ENCODE data around the gene PHLDB1. TPM values are rescaled to one million over a fixed set of nuclear protein-coding genes. Genes with fewer than 3 reads are reported as not detected.

PHLDB1 gene
- total and polyA plus RNA-seq, 7 experiments from 2014 or later, result 0.39 to 4.9 (median 2.0) TPM

DNA sequence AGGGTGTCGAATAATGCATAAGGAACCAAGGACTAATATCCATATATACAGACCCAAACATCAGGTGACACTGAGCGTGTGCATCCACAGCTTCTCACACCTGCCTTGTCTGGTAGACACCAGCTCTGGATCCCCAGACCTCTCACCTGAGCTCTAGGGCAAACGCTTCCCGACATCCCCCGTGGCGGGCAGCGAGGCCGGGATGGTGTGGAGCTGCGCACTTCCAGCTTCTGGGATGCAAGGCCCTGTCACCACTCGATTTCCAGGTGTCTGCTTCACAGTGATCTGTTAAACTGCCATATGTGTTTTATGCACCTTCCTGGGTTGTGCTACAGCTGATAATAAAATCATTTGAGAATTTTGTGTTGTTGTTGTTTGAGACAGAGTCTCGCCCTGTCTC is 87.4 kb downstream of the PHLDB1 start:
- Mint-ChIP-seq H3K9me3 (peaks cover 0 to 3% (median under 1%) of the 10 kb centered on the region in 11 donors), H3K27ac (peak overlapping the region in 7 of 9 donors; percentile 32 to 98 (median 85)), H3K27me3 (peaks cover 0 to 6% (median 0%) of the 10 kb centered on the region in 5 donors), H3K36me3 (no peaks in the 10 kb centered on the region), H3K4me1 (peaks cover 37 to 91% (median 69%) of the 10 kb centered on the region in 7 donors), H3K4me3 (peak overlapping the region in 1 of 10 donors; percentile 23)
- Histone ChIP-seq H3K36me3 (ENCODE audit: control insufficient read depth in 2 of 3, insufficient read depth in 3 of 3, low read length in 3 of 3) (no peaks in the 10 kb centered on the region), H3K4me3 (ENCODE audit: low read length) (no peak overlapping the region), H3K27ac (ENCODE audit: low read depth, low read length) (no peak overlapping the region), H3K27me3 (ENCODE audit: control insufficient read depth in 2 of 2, insufficient read depth in 2 of 2, low read length in 2 of 2) (no peaks in the 10 kb centered on the region), H3K4me1 (ENCODE audit: control insufficient read depth in 2 of 2, insufficient read depth in 2 of 2, low read length in 2 of 2) (peaks cover 69 to 82% of the 10 kb centered on the region in 2 donors), H3K9me3 (ENCODE audit: control insufficient read depth in 2 of 3, low read length in 3 of 3) (no peaks in the 10 kb centered on the region)
- ATAC-seq, result no peak
- ChIA-PET POLR2A (interaction anchor here (1.6 to 11.3 kb wide), 4 partner anchors 13 to 217 kb away, joined by 4 to 100 read pairs (median 46); partner anchors contain the start of gene DDX6), CTCF (interaction anchor here (0.6 to 1.4 kb wide), 3 partner anchors 10 to 95 kb away, joined by 3 to 5 read pairs (median 4); no protein-coding TSS in a partner anchor)
- DNase-seq, result no peak
- intact Hi-C loops (cut with micrococcal nuclease), result loop anchor here in 1 of 2 donors (5.0 kb wide), 2 partner anchors 78 to 303 kb away; partner anchors contain the start of gene CENATAC

DNA sequence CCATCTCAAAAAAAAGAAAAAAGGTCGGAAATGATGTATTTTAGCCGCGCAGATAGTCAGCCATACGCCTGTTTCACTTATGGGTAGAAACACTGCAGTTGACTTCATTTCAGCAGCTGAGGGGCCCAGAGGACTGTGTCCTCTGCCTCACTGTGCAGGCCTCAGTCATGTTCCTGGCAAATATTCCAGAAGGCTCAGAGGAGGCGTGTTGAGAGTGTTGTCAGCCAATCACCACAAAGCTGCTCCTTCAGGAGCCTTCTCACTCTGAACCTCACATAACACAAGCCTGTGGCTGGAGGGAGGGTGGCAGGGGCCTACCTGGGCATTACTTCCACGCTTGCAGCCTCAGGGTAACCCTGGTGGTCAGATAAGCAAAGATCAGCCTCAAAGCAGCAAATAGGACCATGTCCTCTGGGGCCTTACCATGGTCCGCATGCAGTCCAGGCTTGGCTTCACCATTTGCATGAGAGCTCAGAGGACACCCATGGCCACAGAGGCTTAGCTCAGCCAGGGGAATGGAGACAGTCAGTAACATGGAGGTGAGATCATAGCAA is 89.3 kb downstream of the PHLDB1 start:
- H3K4me3 Mint-ChIP-seq, result peak overlapping the region in 1 of 10 donors; percentile 43
- peak overlapping the region; percentile 36 for H3K27ac ChIP-seq (ENCODE audit: low read depth, low read length)
- POLR2A ChIA-PET, result interaction anchor here (0.7 to 11.3 kb wide), 5 partner anchors 11 to 483 kb away, joined by 3 to 100 read pairs (median 6); partner anchors contain the start of gene DDX6

DNA sequence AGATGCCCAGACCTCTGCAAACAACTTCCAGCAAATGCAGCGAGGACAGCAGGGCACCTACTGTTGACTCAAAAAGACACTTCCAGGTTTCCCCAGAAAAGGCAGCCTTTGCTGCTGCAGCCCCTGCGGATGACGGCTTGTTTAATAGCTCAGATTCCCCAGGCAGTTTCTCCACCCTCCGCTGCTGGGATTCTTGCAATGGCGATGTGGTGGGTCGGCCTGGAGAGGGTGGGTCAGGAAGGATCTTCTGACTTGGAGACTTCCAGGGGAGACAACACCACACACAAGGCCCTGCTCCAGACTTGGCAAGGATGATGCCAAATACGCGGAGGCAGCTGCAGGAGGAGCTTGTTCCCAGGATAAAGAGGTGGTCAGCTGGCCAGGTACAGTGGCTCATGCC is 89.9 kb downstream of the PHLDB1 start:
- no peak for ATAC-seq
- H3K27me3 Mint-ChIP-seq, result peaks cover 0 to 6% (median 0%) of the 10 kb centered on the region in 5 donors
- ChIA-PET CTCF (interaction anchor here (0.7 to 2.6 kb wide), 4 partner anchors 8 to 92 kb away, joined by 3 to 10 read pairs (median 5); no protein-coding TSS in a partner anchor), POLR2A (interaction anchor here (0.8 to 11.3 kb wide), 4 partner anchors 10 to 113 kb away, joined by 3 to 100 read pairs (median 6); partner anchors contain the start of gene DDX6)
- Histone ChIP-seq H3K36me3 (ENCODE audit: control insufficient read depth in 2 of 3, insufficient read depth in 3 of 3, low read length in 3 of 3) (no peaks in the 10 kb centered on the region), H3K27ac (ENCODE audit: low read depth, low read length) (peak overlapping the region; percentile 36), H3K4me1 (ENCODE audit: control insufficient read depth in 2 of 2, insufficient read depth in 2 of 2, low read length in 2 of 2) (peaks cover 60 to 69% of the 10 kb centered on the region in 2 donors), H3K27me3 (ENCODE audit: control insufficient read depth in 2 of 2, insufficient read depth in 2 of 2, low read length in 2 of 2) (no peaks in the 10 kb centered on the region), H3K9me3 (ENCODE audit: control insufficient read depth in 2 of 3, low read length in 3 of 3) (no peaks in the 10 kb centered on the region), H3K4me3 (ENCODE audit: low read length) (no peak overlapping the region)
- peak overlapping the region in 7 of 9 donors; percentile 12 to 99 (median 93) for H3K27ac Mint-ChIP-seq
- peaks cover 0 to 11% (median 4%) of the 10 kb centered on the region in 11 donors for H3K9me3 Mint-ChIP-seq
- no peak for DNase-seq
- H3K4me3 Mint-ChIP-seq, result no peak overlapping the region
- intact Hi-C loops (cut with micrococcal nuclease), result no loop called here
- peaks cover 0 to 5% (median 4%) of the 10 kb centered on the region in 5 donors for H3K36me3 Mint-ChIP-seq
- peaks cover 28 to 87% (median 64%) of the 10 kb centered on the region in 7 donors for H3K4me1 Mint-ChIP-seq

More for the DNA sequence above, 89.3 kb downstream of the PHLDB1 start:
- peaks cover 0 to 11% (median 4%) of the 10 kb centered on the region in 11 donors for H3K9me3 Mint-ChIP-seq
- peak overlapping the region in 8 of 9 donors; percentile 12 to 99 (median 92) for H3K27ac Mint-ChIP-seq
- H3K27me3 ChIP-seq (ENCODE audit: control insufficient read depth in 2 of 2, insufficient read depth in 2 of 2, low read length in 2 of 2), result no peaks in the 10 kb centered on the region
- peaks cover 66 to 75% of the 10 kb centered on the region in 2 donors for H3K4me1 ChIP-seq (ENCODE audit: control insufficient read depth in 2 of 2, insufficient read depth in 2 of 2, low read length in 2 of 2)
- no peaks in the 10 kb centered on the region for H3K36me3 ChIP-seq (ENCODE audit: control insufficient read depth in 2 of 3, insufficient read depth in 3 of 3, low read length in 3 of 3)
- DNase-seq (no peak), ATAC-seq (no peak)
- H3K4me1 Mint-ChIP-seq, result peaks cover 34 to 87% (median 64%) of the 10 kb centered on the region in 7 donors
- H3K9me3 ChIP-seq (ENCODE audit: control insufficient read depth in 2 of 3, low read length in 3 of 3), result no peaks in the 10 kb centered on the region
- CTCF ChIA-PET, result interaction anchor here (0.7 to 2.6 kb wide), 4 partner anchors 9 to 92 kb away, joined by 3 to 10 read pairs (median 5); no protein-coding TSS in a partner anchor
- peaks cover 0 to 5% (median 4%) of the 10 kb centered on the region in 5 donors for H3K36me3 Mint-ChIP-seq
- H3K4me3 ChIP-seq (ENCODE audit: low read length), result no peak overlapping the region
- intact Hi-C loops (cut with micrococcal nuclease), result no loop called here
- H3K27me3 Mint-ChIP-seq, result peaks cover 0 to 6% (median 0%) of the 10 kb centered on the region in 5 donors

DNA sequence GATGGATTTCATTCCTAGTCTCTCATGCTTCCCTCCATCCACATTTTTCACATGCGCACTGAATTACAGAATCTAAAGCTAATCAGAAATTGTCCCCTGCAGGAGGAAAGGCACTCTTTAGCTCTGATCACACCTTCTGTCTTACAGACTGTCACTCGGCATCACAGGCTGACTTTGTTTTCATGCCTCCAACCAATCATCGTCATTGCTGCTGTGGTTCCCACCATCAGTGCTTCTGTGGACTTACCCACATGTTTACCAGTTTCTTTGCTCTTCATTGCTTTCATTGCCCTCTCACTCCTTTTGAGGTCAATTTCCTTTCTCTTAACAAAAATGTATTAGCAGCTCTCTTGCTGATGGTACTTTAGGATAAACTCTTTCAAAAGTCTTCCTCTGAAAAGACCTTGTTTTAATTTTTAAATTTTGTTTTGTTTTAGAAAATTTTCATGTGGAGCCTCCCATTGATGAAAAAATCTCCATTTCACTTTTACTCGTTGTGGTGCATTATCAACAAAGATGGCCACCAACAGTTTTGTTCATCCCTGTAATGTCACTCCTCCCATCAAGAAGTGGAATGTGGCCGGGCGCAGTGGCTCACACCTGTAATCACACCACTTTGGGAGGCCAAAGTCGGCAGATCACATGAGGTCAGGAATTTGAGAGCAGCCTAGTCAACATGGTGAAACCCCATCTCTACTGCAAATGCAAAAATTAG is 92.2 kb downstream of the PHLDB1 start:
- Mint-ChIP-seq H3K4me1 (peaks cover 14 to 83% (median 56%) of the 10 kb centered on the region in 7 donors), H3K4me3 (peak overlapping the region; percentile 33 to 85 (median 80)), H3K27ac (peak overlapping the region; percentile 79 to 99 (median 98)), H3K36me3 (peaks cover 0 to 5% (median 4%) of the 10 kb centered on the region in 5 donors), H3K27me3 (no peaks in the 10 kb centered on the region), H3K9me3 (peaks cover 0 to 11% (median 4%) of the 10 kb centered on the region in 11 donors)
- ATAC-seq, result peak; percentile 96
- ChIA-PET CTCF (interaction anchor here (0.6 to 1.9 kb wide), 9 partner anchors 9 to 183 kb away, joined by 3 to 7 read pairs (median 3); no protein-coding TSS in a partner anchor), POLR2A (interaction anchor here (0.6 to 3.9 kb wide), 9 partner anchors 7 to 298 kb away, joined by 3 to 21 read pairs (median 3); partner anchors contain the start of gene DDX6)
- peak overlapping the region; percentile 20 for H3K4me3 ChIP-seq (ENCODE audit: low read length)
- H3K4me1 ChIP-seq (ENCODE audit: control insufficient read depth in 2 of 2, insufficient read depth in 2 of 2, low read length in 2 of 2), result peaks cover 44 to 66% of the 10 kb centered on the region in 2 donors
- no peaks in the 10 kb centered on the region for H3K36me3 ChIP-seq (ENCODE audit: control insufficient read depth in 2 of 3, insufficient read depth in 3 of 3, low read length in 3 of 3)
- intact Hi-C loops (cut with micrococcal nuclease), result loop anchor here in 1 of 2 donors (1.0 to 2.0 kb wide), 3 partner anchors 9 to 229 kb away; partner anchors contain the start of gene DDX6
- DNase-seq, result peak in 7 of 9 donors; percentile 78 to 92 (median 88)
- H3K27ac ChIP-seq (ENCODE audit: low read depth, low read length), result peak overlapping the region; percentile 66
- H3K27me3 ChIP-seq (ENCODE audit: control insufficient read depth in 2 of 2, insufficient read depth in 2 of 2, low read length in 2 of 2), result no peaks in the 10 kb centered on the region
- H3K9me3 ChIP-seq (ENCODE audit: control insufficient read depth in 2 of 3, low read length in 3 of 3), result no peaks in the 10 kb centered on the region

DNA sequence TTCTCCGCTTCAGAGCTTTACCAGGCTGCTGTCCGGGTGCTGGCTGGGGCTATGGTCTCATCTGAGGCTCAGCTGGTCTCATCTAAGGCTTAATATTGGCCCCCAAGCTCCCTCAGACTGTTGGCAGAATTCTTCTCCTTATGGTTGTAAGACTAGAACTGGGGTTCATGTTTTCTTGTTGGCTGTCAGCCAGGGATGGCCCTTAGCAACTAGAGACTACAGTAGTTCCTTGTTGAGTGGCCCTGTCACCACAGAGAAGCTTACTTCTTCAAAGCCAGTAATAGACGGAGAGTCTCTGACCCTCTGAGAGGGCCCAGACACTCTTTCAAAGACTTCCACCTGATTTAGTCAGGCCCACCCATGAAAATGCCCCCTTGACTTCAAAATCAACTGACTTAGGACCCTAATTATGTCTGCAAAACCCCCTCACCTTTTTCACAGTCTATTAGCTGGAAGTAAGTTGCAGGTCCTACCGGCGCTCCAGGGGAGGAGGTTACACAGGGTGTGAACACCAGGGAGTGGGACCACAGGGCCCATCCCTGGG is 96.2 kb downstream of the PHLDB1 start:
- Mint-ChIP-seq H3K27me3 (peaks cover 0 to 6% (median 0%) of the 10 kb centered on the region in 5 donors), H3K27ac (peak overlapping the region in 8 of 9 donors; percentile 72 to 99 (median 95)), H3K4me3 (peak overlapping the region in 4 of 10 donors; percentile 1 to 51 (median 12)), H3K36me3 (peaks cover 0 to 5% (median 4%) of the 10 kb centered on the region in 5 donors), H3K4me1 (peaks cover 29 to 79% (median 63%) of the 10 kb centered on the region in 7 donors), H3K9me3 (peaks cover 0 to 11% (median 4%) of the 10 kb centered on the region in 11 donors)
- ChIA-PET POLR2A (interaction anchor here (0.9 to 9.5 kb wide), 5 partner anchors 11 to 228 kb away, joined by 3 to 100 read pairs (median 12); partner anchors contain the start of gene DDX6), CTCF (interaction anchor here (0.6 kb wide), 2 partner anchors 13 to 66 kb away, joined by 3 read pairs; no protein-coding TSS in a partner anchor)
- H3K27ac ChIP-seq (ENCODE audit: low read depth, low read length), result no peak overlapping the region
- intact Hi-C loops (cut with micrococcal nuclease), result loop anchor here in 1 of 2 donors (2.0 kb wide), 1 partner anchor 13 kb away; no protein-coding TSS in a partner anchor
- no peak overlapping the region for H3K4me3 ChIP-seq (ENCODE audit: low read length)
- no peaks in the 10 kb centered on the region for H3K9me3 ChIP-seq (ENCODE audit: control insufficient read depth in 2 of 3, low read length in 3 of 3)
- H3K36me3 ChIP-seq (ENCODE audit: control insufficient read depth in 2 of 3, insufficient read depth in 3 of 3, low read length in 3 of 3), result no peaks in the 10 kb centered on the region
- ATAC-seq, result no peak
- no peak for DNase-seq
- peaks cover 39 to 54% of the 10 kb centered on the region in 2 donors for H3K4me1 ChIP-seq (ENCODE audit: control insufficient read depth in 2 of 2, insufficient read depth in 2 of 2, low read length in 2 of 2)
- no peaks in the 10 kb centered on the region for H3K27me3 ChIP-seq (ENCODE audit: control insufficient read depth in 2 of 2, insufficient read depth in 2 of 2, low read length in 2 of 2)

Data from naive thymus-derived CD4-positive, alpha-beta T cell (primary cell).